HepG2 (cell line): ENCODE measurements around the gene LILRB3. TPM values are rescaled to one million over a fixed set of nuclear protein-coding genes. Genes with fewer than 3 reads are reported as not detected.

Source experiments
- AKAP8 ChIP-seq: sonication (generic); formaldehyde crosslinking; IDR thresholded peaks from 2 replicates; pipeline ENCODE4 v1.5.1; 2020; ENCODE audit warnings: mild to moderate bottlenecking, missing genetic modification reagents
- BCL6 ChIP-seq: IDR thresholded peaks from 2 replicates; pipeline ENCODE4 v1.6.1; 2016; ENCODE audit warnings: missing genetic modification reagents, missing compliant biosample characterization
- CBFB ChIP-seq: sonication (generic); formaldehyde crosslinking; IDR thresholded peaks from 2 replicates; pipeline ENCODE4 v1.4.0; 2020; ENCODE audit warnings: missing genetic modification reagents
- DR1 ChIP-seq: sonication (generic); formaldehyde crosslinking; IDR thresholded peaks from 2 replicates; pipeline ENCODE4 v1.8.0; 2021; ENCODE audit warnings: mild to moderate bottlenecking, missing genetic modification reagents, inconsistent platforms
- EHMT2 ChIP-seq: fragments of 200-600 bp; sonication (generic); IDR thresholded peaks from 2 replicates; pipeline ENCODE4 v1.7.0; 2017; ENCODE audit warnings: antibody characterized with exemption, low read depth, low read length, borderline replicate concordance
- HCFC1 ChIP-seq: fragments of 150-350 bp; IDR thresholded peaks from 2 replicates; pipeline ENCODE4 v1.6.1; 2014; ENCODE audit warnings: low read depth, low read length
- MBD4 ChIP-seq: IDR thresholded peaks from 2 replicates; pipeline ENCODE4 v1.6.1; 2012; ENCODE audit warnings: low read length, inconsistent platforms, borderline replicate concordance
- PITX1 ChIP-seq: sonication (generic); formaldehyde crosslinking; IDR thresholded peaks from 2 replicates; pipeline ENCODE4 v1.5.1; 2020; ENCODE audit warnings: mild to moderate bottlenecking, missing genetic modification reagents
- RFXAP ChIP-seq: sonication (generic); formaldehyde crosslinking; IDR thresholded peaks from 2 replicates; pipeline ENCODE4 v1.4.0; 2020; ENCODE audit warnings: missing genetic modification reagents, borderline replicate concordance
- SAFB2 ChIP-seq: sonication (generic); formaldehyde crosslinking; IDR thresholded peaks from 2 replicates; pipeline ENCODE4 v1.5.1; 2020; ENCODE audit warnings: missing genetic modification reagents, low read depth, mild to moderate bottlenecking, borderline replicate concordance
- SATB2 ChIP-seq: sonication (generic); formaldehyde crosslinking; IDR thresholded peaks from 2 replicates; pipeline ENCODE4 v1.5.0; 2020; ENCODE audit warnings: missing genetic modification reagents
- TAF15 ChIP-seq: fragments of 200-400 bp; formaldehyde crosslinking; IDR thresholded peaks from one replicate; pipeline ENCODE4 v1.6.1; 2018; ENCODE audit warnings: mild to moderate bottlenecking, low read depth, low read length; ENCODE audit not compliant: poor library complexity, severe bottlenecking
- ZBTB20 ChIP-seq: sonication (generic); formaldehyde crosslinking; IDR thresholded peaks from 2 replicates; pipeline ENCODE4 v1.8.1; 2023; ENCODE audit warnings: missing genetic modification reagents, low read depth, mild to moderate bottlenecking, borderline replicate concordance
- ZBTB3 ChIP-seq: sonication (generic); formaldehyde crosslinking; IDR thresholded peaks from 2 replicates; pipeline ENCODE4 v1.4.0; 2020; ENCODE audit warnings: low read depth, mild to moderate bottlenecking, moderate library complexity, missing genetic modification reagents, borderline replicate concordance
- ZMAT3 ChIP-seq: sonication (generic); formaldehyde crosslinking; conservative IDR thresholded peaks from 2 replicates; pipeline ENCODE4 v1.7.0; 2021; ENCODE audit warnings: missing genetic modification reagents
- ZNF557 ChIP-seq: sonication (generic); formaldehyde crosslinking; IDR thresholded peaks from 2 replicates; pipeline ENCODE4 v1.4.0; 2020; ENCODE audit warnings: missing genetic modification reagents
- ZNF605 ChIP-seq: sonication (generic); formaldehyde crosslinking; IDR thresholded peaks from 2 replicates; pipeline ENCODE4 v1.8.0; 2022; ENCODE audit warnings: mild to moderate bottlenecking, missing genetic modification reagents
- ZNF629 ChIP-seq: sonication (generic); formaldehyde crosslinking; conservative IDR thresholded peaks from 2 replicates; pipeline ENCODE4 v1.5.0; 2020; ENCODE audit warnings: missing genetic modification reagents
- ZNF644 ChIP-seq: IDR thresholded peaks from 2 replicates; pipeline ENCODE4 v1.6.1; 2016; ENCODE audit warnings: low read depth
- polyA plus RNA-seq, 8 experiments: library from polyadenylated mRNA; depleted of rRNA in 3 of 8; stranded (reverse) in 7 of 8; unstranded in 1 of 8; fragments of >200 nt; fragmentation: Illumina TruSeq in 4 of 8; extraction: Trizol in 4 of 8; gene quantifications; 2 replicates each; pipeline versions ENCODE4 v1.2.1 to v1.2.3, GENCODE V29; 2011 to 2016; ENCODE audit warnings: low read depth in 4 of 8, missing spikeins in 1 of 8, mixed read lengths in 1 of 8; ENCODE audit not compliant: insufficient read depth in 1 of 8
- total RNA-seq, 5 experiments: library from RNA; depleted of rRNA; stranded (reverse); fragments of >200 nt; fragmentation: Illumina TruSeq; extraction: Trizol; gene quantifications; 2 replicates each; pipeline ENCODE4 v1.2.3, GENCODE V29; 2016; ENCODE audit warnings: low read depth in 1 of 5
- TF ChIP-seq, protein P1 (sequence below): sonication (generic); formaldehyde crosslinking; IDR thresholded peaks from 2 replicates; pipeline ENCODE4 v1.4.0; 2020; ENCODE audit warnings: mild to moderate bottlenecking, missing genetic modification reagents
- TF ChIP-seq, protein P2 (sequence below), 2 experiments: sonication (generic) in 1 of 2; formaldehyde crosslinking in 1 of 2; IDR thresholded peaks; 2 replicates each; pipeline versions ENCODE4 v1.6.1 to v1.9.0; 2014 to 2022; ENCODE audit warnings: antibody characterized with exemption in 1 of 2, borderline replicate concordance in 1 of 2, inconsistent platforms in 1 of 2, low read depth in 1 of 2, missing genetic modification reagents in 1 of 2
- TF ChIP-seq, protein P3 (sequence below): sonication (generic); formaldehyde crosslinking; IDR thresholded peaks from 2 replicates; pipeline ENCODE4 v1.8.0; 2022; ENCODE audit warnings: mild to moderate bottlenecking, missing genetic modification reagents
- TF ChIP-seq, protein P4 (sequence below): IDR thresholded peaks from 2 replicates; pipeline ENCODE4 v1.6.1; 2016

The LILRB3 gene
- total and polyA plus RNA-seq, 2 of the 13 experiments (the other 11 are each of a cell fraction or from before 2014, with no cell fraction given), result 0.22 TPM; not detected in 1

DNA sequence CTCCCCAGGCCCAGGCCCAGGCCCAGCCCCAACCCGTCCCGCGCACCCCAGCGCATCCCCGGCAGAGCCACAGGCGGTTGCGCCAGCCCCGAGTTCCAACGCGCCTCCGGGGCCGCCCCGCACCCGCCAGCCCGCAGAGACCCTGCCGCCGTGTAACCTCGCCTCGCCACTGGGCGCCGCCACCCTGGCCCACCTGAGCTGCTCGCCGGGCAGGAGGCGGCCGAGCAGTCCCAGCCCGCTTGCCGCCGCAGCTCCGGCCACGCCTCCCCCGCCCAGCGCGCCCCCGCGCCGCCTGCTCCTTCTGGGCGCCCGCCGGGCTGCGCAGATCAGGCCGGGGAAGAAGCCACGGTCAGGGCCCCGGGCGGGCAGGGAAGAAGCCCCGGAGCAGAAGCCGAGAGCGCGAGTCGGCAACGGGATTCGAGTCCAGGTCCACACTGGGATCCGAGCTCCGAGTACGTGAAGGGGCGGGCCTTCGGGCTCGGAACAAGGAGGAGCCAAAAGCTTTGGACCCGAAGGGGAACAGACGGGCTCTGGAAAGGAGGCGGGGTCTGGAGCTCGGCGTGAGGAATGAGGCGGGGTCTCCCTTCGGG is 33.6 kb downstream of the LILRB3 start, which contains the start of gene MBOAT7 (continued):
- no peak for TF ChIP-seq ZNF644 (CRISPR knock-in tag)
- TF ChIP-seq, protein P1, sequence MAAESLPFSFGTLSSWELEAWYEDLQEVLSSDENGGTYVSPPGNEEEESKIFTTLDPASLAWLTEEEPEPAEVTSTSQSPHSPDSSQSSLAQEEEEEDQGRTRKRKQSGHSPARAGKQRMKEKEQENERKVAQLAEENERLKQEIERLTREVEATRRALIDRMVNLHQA (CRISPR knock-in tag), result no peak
- no peak for TF ChIP-seq BCL6
- no peak for TF ChIP-seq ZNF629
- TF ChIP-seq TAF15, result no peak
- 0 out of 2 replicates have a peak, but pooled peaks have one; percentile 40 for TF ChIP-seq ZBTB3
- TF ChIP-seq PITX1, result no peak
- no peak for TF ChIP-seq MBD4
- TF ChIP-seq ZNF557 (CRISPR knock-in tag), result no peak
- TF ChIP-seq ZBTB20 (CRISPR knock-in tag), result 0 out of 2 replicates have a peak, but pooled peaks have one; percentile 5
- TF ChIP-seq AKAP8 (CRISPR knock-in tag), result no peak
- TF ChIP-seq EHMT2, result no peak
- peak; percentile 66; the same call in 1 of the 2 replicates for TF ChIP-seq RFXAP (CRISPR knock-in tag)
- TF ChIP-seq CBFB (CRISPR knock-in tag), result no peak
- TF ChIP-seq, protein P2, sequence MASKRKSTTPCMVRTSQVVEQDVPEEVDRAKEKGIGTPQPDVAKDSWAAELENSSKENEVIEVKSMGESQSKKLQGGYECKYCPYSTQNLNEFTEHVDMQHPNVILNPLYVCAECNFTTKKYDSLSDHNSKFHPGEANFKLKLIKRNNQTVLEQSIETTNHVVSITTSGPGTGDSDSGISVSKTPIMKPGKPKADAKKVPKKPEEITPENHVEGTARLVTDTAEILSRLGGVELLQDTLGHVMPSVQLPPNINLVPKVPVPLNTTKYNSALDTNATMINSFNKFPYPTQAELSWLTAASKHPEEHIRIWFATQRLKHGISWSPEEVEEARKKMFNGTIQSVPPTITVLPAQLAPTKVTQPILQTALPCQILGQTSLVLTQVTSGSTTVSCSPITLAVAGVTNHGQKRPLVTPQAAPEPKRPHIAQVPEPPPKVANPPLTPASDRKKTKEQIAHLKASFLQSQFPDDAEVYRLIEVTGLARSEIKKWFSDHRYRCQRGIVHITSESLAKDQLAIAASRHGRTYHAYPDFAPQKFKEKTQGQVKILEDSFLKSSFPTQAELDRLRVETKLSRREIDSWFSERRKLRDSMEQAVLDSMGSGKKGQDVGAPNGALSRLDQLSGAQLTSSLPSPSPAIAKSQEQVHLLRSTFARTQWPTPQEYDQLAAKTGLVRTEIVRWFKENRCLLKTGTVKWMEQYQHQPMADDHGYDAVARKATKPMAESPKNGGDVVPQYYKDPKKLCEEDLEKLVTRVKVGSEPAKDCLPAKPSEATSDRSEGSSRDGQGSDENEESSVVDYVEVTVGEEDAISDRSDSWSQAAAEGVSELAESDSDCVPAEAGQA (IDR thresholded peaks at IDR 0.05; ENCODE audit: low read depth), result no peak
- TF ChIP-seq, protein P2 (CRISPR knock-in tag; IDR thresholded peaks at IDR 0.05; ENCODE audit: borderline replicate concordance), result no peak; the same call in 1 of the 2 replicates
- TF ChIP-seq, protein P3, sequence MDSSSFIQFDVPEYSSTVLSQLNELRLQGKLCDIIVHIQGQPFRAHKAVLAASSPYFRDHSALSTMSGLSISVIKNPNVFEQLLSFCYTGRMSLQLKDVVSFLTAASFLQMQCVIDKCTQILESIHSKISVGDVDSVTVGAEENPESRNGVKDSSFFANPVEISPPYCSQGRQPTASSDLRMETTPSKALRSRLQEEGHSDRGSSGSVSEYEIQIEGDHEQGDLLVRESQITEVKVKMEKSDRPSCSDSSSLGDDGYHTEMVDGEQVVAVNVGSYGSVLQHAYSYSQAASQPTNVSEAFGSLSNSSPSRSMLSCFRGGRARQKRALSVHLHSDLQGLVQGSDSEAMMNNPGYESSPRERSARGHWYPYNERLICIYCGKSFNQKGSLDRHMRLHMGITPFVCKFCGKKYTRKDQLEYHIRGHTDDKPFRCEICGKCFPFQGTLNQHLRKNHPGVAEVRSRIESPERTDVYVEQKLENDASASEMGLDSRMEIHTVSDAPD, result no peak
- TF ChIP-seq HCFC1, result 0 out of 2 replicates have a peak, but pooled peaks have one; percentile 23
- 0 out of 2 replicates have a peak, but pooled peaks have one; percentile 8 for TF ChIP-seq ZMAT3
- TF ChIP-seq SAFB2, result peak; percentile 74; the same call in 1 of the 2 replicates
- TF ChIP-seq SATB2 (CRISPR knock-in tag), result no peak
- TF ChIP-seq ZNF605 (CRISPR knock-in tag), result 0 out of 2 replicates have a peak, but pooled peaks have one; percentile 54
- TF ChIP-seq, protein P4, sequence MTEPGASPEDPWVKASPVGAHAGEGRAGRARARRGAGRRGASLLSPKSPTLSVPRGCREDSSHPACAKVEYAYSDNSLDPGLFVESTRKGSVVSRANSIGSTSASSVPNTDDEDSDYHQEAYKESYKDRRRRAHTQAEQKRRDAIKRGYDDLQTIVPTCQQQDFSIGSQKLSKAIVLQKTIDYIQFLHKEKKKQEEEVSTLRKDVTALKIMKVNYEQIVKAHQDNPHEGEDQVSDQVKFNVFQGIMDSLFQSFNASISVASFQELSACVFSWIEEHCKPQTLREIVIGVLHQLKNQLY (CRISPR knock-in tag), result no peak
- TF ChIP-seq DR1 (CRISPR knock-in tag), result no peak
